Motor neuron (in vitro differentiated cells): Measurements from ENCODE around the gene IL36RN. TPM values are rescaled to one million over a fixed set of nuclear protein-coding genes. Genes with fewer than 3 reads are reported as not detected.
"Not testable (repeated sequence)": the region's sequence is repeated elsewhere in the genome, so short reads cannot be mapped to it uniquely, and the experiment has no call there.

Experiments
- ATAC-seq, 8 experiments: fragments of 200-7000 bp; cut with Tn5 transposase; replicated peaks in 6 of 8; 2 replicates each; pipeline ENCODE4 v1.8.0; 2021; ENCODE audit warnings: mild to moderate bottlenecking in 8 of 8, moderate library complexity in 8 of 8
- H3K27ac ChIP-seq, 2 donors: fragments of 250-450 bp; sonication (Bioruptor Pico); 2 replicates each; pipeline ENCODE4 v1.9.0; 2021; ENCODE audit warnings: antibody characterized with exemption in 2 of 2, mild to moderate bottlenecking in 2 of 2, moderate library complexity in 1 of 2
- H3K4me1 ChIP-seq, 2 donors: fragments of 250-450 bp; sonication (Bioruptor Pico); replicated peaks in 1 of 2; 2 replicates each; pipeline ENCODE4 v1.6.1; 2021; ENCODE audit warnings: antibody characterized with exemption in 2 of 2, mild to moderate bottlenecking in 2 of 2, moderate library complexity in 1 of 2
- H3K4me3 ChIP-seq, 5 donors: fragments of 250-450 bp; sonication (Bioruptor Pico); 2 replicates each; pipeline ENCODE4 v1.9.0; 2021; ENCODE audit warnings: antibody characterized with exemption in 5 of 5, mild to moderate bottlenecking in 5 of 5, moderate library complexity in 4 of 5
- WGBS, 10 experiments: fragments of 450-650 bp; shearing (Covaris generic); methylation state at CpG; one replicate each; pipeline ENCODE4 v1.0.0; 2022; 5-methylcytosine and 5-hydroxymethylcytosine counted together
- in situ Hi-C, 9 experiments: fragments of 400-800 bp; cut with MboI; loops; one replicate each; pipeline ENCODE4 v1.15.0; 2021; ENCODE audit warnings: low sequenced_read_pairs in 9 of 9, low pct_unique_long_range_greater_than_20kb in 2 of 9; ENCODE audit not compliant: unreplicated experiment in 9 of 9
- total RNA-seq, 8 experiments: library from RNA; unstranded; fragments of 300-600 nt; gene quantifications; 2 replicates each; pipeline versions ENCODE4 v1.2.3 to v1.2.4, GENCODE V29; 2022

The IL36RN gene
- total RNA-seq, 8 experiments from 2014 or later: 0.17 to 0.66 (median 0.45) TPM; not detected in 3

GRCh38 chr2:113083296-113083695 is 24.3 kb downstream of the IL36RN start:
- 73 to 86% (median 77%) methylated on average over 3 to 8 of the region's 8 CpGs; no CpG with 5 or more reads in 3 of the 10 experiments for WGBS, 10 experiments
- ATAC-seq: no peak
- Histone ChIP-seq H3K4me3 (no peak overlapping the region), H3K4me1 (no peaks in the 10 kb centered on the region), H3K27ac (no peak overlapping the region)
- in situ Hi-C loops: no loop called here

GRCh38 chr2:113084249-113085000 is 25.4 kb downstream of the IL36RN start:
- H3K4me1 ChIP-seq: peaks cover 0 to 1% of the 10 kb centered on the region in 2 donors
- ATAC-seq: peak in 3 of 8 experiments; percentile 9 to 50 (median 31)
- H3K27ac ChIP-seq: no peak overlapping the region
- in situ Hi-C loops: no loop called here
- 12 to 63% (median 55%) methylated on average over 2 to 5 of the region's 5 CpGs; no CpG with 5 or more reads in 1 of the 10 experiments for WGBS, 10 experiments
- no peak overlapping the region for H3K4me3 ChIP-seq

GRCh38 chr2:113085542-113085941 is 26.5 kb downstream of the IL36RN start:
- peak in 2 of 8 experiments; percentile 58 to 66 for ATAC-seq
- in situ Hi-C loops: no loop called here
- no peak overlapping the region for H3K4me3 ChIP-seq
- WGBS, 10 experiments: 28 to 88% (median 77%) methylated on average over 1 to 2 of the region's 2 CpGs; no CpG with 5 or more reads in 1 of the 10 experiments
- peaks cover 0 to 3% of the 10 kb centered on the region in 2 donors for H3K4me1 ChIP-seq
- H3K27ac ChIP-seq: no peak overlapping the region

- ATAC-seq: no peak
- H3K4me3 ChIP-seq: no peak overlapping the region
- in situ Hi-C loops: no loop called here
- no peak overlapping the region for H3K27ac ChIP-seq
- H3K4me1 ChIP-seq: peaks cover 0 to 3% of the 10 kb centered on the region in 2 donors
Observed at GRCh38 chr2:113088213-113088992, 29.4 kb downstream of the IL36RN start.

DNA sequence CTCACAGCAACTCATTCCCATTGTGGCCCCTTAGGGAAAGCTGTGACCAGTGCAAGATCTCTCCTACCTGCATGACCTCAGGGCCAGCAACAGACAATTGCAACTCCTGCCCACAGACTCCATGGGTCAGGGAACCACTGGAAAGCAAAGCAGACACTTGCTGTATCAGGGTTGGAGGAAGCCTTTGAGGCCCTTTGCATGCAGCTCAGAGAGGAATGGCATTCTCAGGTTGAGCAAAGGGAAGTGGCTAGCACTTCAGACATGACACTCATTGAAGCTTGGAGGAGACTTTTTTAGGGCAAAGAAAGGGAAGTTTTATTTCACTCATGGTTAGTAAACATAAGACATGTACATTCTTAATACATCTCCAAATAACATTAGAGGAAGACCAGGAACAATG is 30.9 kb downstream of the IL36RN start:
- ATAC-seq: no peak
- H3K4me1 ChIP-seq: peaks cover 0 to 3% of the 10 kb centered on the region in 2 donors
- in situ Hi-C loops: no loop called here
- H3K27ac ChIP-seq: no peak overlapping the region
- H3K4me3 ChIP-seq: no peak overlapping the region

- no peak for ATAC-seq
- H3K4me3 ChIP-seq: no peak overlapping the region
- peaks cover 0 to 3% of the 10 kb centered on the region in 2 donors for H3K4me1 ChIP-seq
- in situ Hi-C loops: no loop called here
- no peak overlapping the region for H3K27ac ChIP-seq
- 5 to 87% (median 53%) methylated on average over 2 to 4 of the region's 4 CpGs for WGBS, 10 experiments
Observed at GRCh38 chr2:113091231-113091896, 32.4 kb downstream of the IL36RN start.

GRCh38 chr2:113092864-113093612 is 34.0 kb downstream of the IL36RN start:
- in situ Hi-C loops: no loop called here
- H3K27ac ChIP-seq: no peak overlapping the region
- peak in 3 of 8 experiments; percentile 13 to 76 (median 76) for ATAC-seq
- H3K4me1 ChIP-seq: peaks cover 0 to 3% of the 10 kb centered on the region in 2 donors
- no peak overlapping the region for H3K4me3 ChIP-seq
- WGBS, 10 experiments: 0 to 80% (median 60%) methylated on average over 1 to 4 of the region's 5 CpGs

GRCh38 chr2:113093613-113093977 is 34.6 kb downstream of the IL36RN start:
- Histone ChIP-seq H3K4me3 (no peak overlapping the region), H3K27ac (no peak overlapping the region), H3K4me1 (peaks cover 0 to 3% of the 10 kb centered on the region in 2 donors)
- in situ Hi-C loops: no loop called here
- 0 to 60% (median 9%) methylated on average over 1 to 2 of the region's 2 CpGs; no CpG with 5 or more reads in 2 of the 10 experiments for WGBS, 10 experiments
- ATAC-seq: peak in 2 of 8 experiments; percentile 22 to 45

DNA sequence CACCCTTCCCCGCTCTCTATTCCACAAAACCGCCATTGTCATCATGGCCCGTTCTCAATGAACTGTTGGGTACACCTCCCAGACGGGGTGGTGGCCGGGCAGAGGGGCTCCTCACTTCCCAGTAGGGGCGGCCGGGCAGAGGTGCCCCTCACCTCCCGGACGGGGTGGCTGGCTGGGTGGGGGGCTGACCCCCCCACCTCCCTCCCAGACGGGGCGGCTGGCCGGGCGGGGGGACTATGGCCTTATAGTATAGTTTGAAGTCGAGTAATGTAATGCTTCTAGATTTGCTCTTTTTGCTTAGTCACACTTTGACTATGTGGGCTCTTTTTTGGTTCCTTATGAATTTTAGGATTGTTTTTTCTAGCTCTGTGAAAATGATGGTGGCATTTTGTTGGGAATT is 37.3 kb downstream of the IL36RN start:
- H3K27ac ChIP-seq, ATAC-seq, H3K4me3 ChIP-seq, H3K4me1 ChIP-seq, in situ Hi-C loops: not testable (repeated sequence)
- WGBS, 10 experiments: 80 to 88% methylated on average over 1 to 3 of the region's 14 CpGs; no CpG with 5 or more reads in 8 of the 10 experiments

DNA sequence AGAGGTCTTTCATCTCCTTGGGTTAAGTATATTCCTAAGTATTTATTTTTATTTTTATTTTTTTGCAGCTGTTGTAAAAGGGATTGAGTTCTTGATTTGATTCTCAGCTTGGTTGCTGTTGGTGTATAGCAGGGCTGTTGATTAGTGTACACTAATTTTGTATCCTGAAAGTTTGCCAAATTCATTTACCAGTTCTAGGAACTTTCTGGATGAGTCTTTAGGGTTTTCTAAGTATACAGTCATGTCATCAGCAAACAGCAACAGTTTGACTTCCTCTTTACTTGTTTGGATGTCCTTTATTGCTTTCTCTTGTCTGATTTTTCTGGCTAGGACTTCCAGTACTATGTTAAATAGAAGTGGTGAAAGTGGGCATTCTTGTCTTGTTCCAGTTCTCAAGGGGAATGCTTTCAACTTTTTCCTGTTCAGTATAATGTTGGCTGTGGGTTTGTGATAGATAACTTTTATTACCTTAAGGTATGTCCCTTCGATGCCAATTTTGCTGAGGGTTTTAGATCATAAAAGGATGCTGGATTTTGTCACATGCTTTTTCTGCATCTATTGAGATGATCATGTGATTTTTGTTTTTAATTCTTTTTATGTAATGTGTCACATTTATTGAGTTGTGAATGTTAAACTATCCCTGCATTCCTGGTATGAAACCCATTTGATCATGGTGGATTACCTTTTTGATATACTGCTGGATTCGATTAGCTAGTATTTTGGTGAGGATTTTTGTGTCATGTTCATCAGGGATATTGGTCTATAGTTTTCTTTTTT is 38.0 kb downstream of the IL36RN start:
- ATAC-seq, H3K4me1 ChIP-seq, H3K4me3 ChIP-seq, in situ Hi-C loops, H3K27ac ChIP-seq: not testable (repeated sequence)
- 6 to 100% (median 80%) methylated on average over 1 to 2 of the region's 2 CpGs; no CpG with 5 or more reads in 1 of the 10 experiments for WGBS, 10 experiments

GRCh38 chr2:113098041-113098440 is 39.0 kb downstream of the IL36RN start:
- WGBS, 10 experiments: 77 to 91% (median 83%) methylated on average over 1 to 4 of the region's 4 CpGs
- Histone ChIP-seq H3K27ac (no peak overlapping the region), H3K4me1 (no peaks in the 10 kb centered on the region), H3K4me3 (no peak overlapping the region)
- no peak for ATAC-seq
- in situ Hi-C loops: no loop called here

DNA sequence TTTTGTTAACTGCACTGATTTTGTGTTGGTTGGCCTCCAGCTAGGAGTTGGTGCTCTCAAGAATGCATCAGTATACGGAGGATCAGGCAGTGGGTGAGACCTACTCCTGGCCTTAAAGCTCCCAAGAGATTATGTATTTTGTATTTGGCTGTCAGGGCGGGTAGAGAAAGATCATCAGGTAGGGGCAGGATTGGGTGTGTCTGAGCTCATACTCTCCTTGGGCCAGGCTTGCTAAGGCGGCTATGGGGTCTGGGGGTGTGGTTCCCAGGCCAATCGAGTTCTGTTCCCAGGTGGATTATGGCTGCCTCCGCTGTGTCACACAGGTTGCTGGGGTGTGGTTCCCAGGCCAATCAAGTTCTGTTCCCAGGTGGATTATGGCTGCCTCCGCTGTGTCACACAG is 39.5 kb downstream of the IL36RN start:
- WGBS, 10 experiments: 40 to 80% (median 66%) methylated on average over 1 to 4 of the region's 6 CpGs; no CpG with 5 or more reads in 5 of the 10 experiments
- ATAC-seq: no peak
- Histone ChIP-seq H3K4me1 (no peaks in the 10 kb centered on the region), H3K27ac (no peak overlapping the region), H3K4me3 (no peak overlapping the region)
- in situ Hi-C loops: no loop called here
